K562 (cell line): Measurements from ENCODE around the gene CPLX1. TPM values are rescaled to one million over a fixed set of nuclear protein-coding genes. Genes with fewer than 3 reads are reported as not detected.

ENCODE experiments used
- CBFA2T3 ChIP-seq: fragments of 450-650 bp; IDR thresholded peaks from 2 replicates; pipeline ENCODE4 v1.6.1; 2017
- CREB1 ChIP-seq, 2 experiments: sonication (generic) in 1 of 2; formaldehyde crosslinking in 1 of 2; IDR thresholded peaks; 2 replicates each; pipeline versions ENCODE4 v1.6.1 to v1.8.0; 2012 to 2022; ENCODE audit warnings: inconsistent platforms in 1 of 2, mild to moderate bottlenecking in 1 of 2, missing genetic modification reagents in 1 of 2, moderate library complexity in 1 of 2
- ELF1 ChIP-seq: fragments of 200-800 bp; sonication (Bioruptor generic); IDR thresholded peaks from 2 replicates; pipeline ENCODE4 v1.6.1; 2016; ENCODE audit warnings: missing genetic modification characterization, missing compliant biosample characterization
- EWSR1 ChIP-seq: fragments of 450-650 bp; IDR thresholded peaks from 2 replicates; pipeline ENCODE4 v1.6.1; 2018; ENCODE audit warnings: borderline replicate concordance, mild to moderate bottlenecking, low read depth, moderate library complexity; ENCODE audit not compliant: partially characterized antibody
- LEF1 ChIP-seq: fragments of 450-650 bp; IDR thresholded peaks from 2 replicates; pipeline ENCODE4 v1.6.1; 2016; ENCODE audit warnings: mild to moderate bottlenecking
- MIER1 ChIP-seq: fragments of 450-650 bp; IDR thresholded peaks from 2 replicates; pipeline ENCODE4 v1.6.1; 2016; ENCODE audit warnings: antibody characterized with exemption, mild to moderate bottlenecking, low read depth
- NFE2 ChIP-seq: IDR thresholded peaks from 2 replicates; pipeline ENCODE4 v1.6.1; 2014; ENCODE audit warnings: antibody characterized with exemption, low read depth
- NR2C2 ChIP-seq, 2 experiments: fragments of 200-800 bp in 1 of 2; sonication (Bioruptor generic) in 1 of 2; sonication (generic) in 1 of 2; formaldehyde crosslinking in 1 of 2; IDR thresholded peaks; 2 replicates each; pipeline versions ENCODE4 v1.6.1 to v1.8.0; 2016 to 2022; ENCODE audit warnings: mild to moderate bottlenecking in 1 of 2, missing compliant biosample characterization in 1 of 2, missing genetic modification characterization in 1 of 2, missing genetic modification reagents in 1 of 2
- RBBP5 ChIP-seq: fragments of 200-600 bp; sonication (generic); IDR thresholded peaks from 2 replicates; pipeline ENCODE4 v1.6.1; 2012; ENCODE audit warnings: borderline replicate concordance, mild to moderate bottlenecking, low read length, control low read depth, inconsistent platforms; ENCODE audit not compliant: insufficient read depth, poor library complexity, severe bottlenecking
- RBM39 ChIP-seq: fragments of 200-400 bp; formaldehyde crosslinking; optimal IDR thresholded peaks from 2 replicates; pipeline ENCODE3; 2018; ENCODE audit warnings: low read depth, low read length
- SMC3 ChIP-seq: conservative IDR thresholded peaks from 2 replicates; pipeline ENCODE4 v1.6.1; 2011; ENCODE audit warnings: low read depth, low read length, improper control_type of control experiment; ENCODE audit not compliant: insufficient read depth
- TFE3 ChIP-seq: fragments of 450-650 bp; formaldehyde crosslinking; IDR thresholded peaks from 2 replicates; pipeline ENCODE4 v1.4.0; 2020; ENCODE audit warnings: mild to moderate bottlenecking, mixed read lengths
- ZNF121 ChIP-seq: sonication (generic); formaldehyde crosslinking; conservative IDR thresholded peaks from 2 replicates; pipeline ENCODE4 v1.8.0; 2022; ENCODE audit warnings: missing genetic modification reagents
- polyA plus RNA-seq, 8 experiments: library from polyadenylated mRNA; depleted of rRNA in 4 of 8; stranded (reverse) in 5 of 8; unstranded in 3 of 8; fragments of >200 nt; fragmentation: Nextera tagmentation in 2 of 8; fragmentation: Illumina TruSeq in 1 of 8; extraction: Ambion mirVana in 2 of 8; extraction: Trizol in 1 of 8; gene quantifications; 2 replicates each; pipeline versions ENCODE4 v1.2.1 to v1.2.3, GENCODE V29; 2011 to 2014; ENCODE audit warnings: inconsistent platforms in 1 of 8, missing spikeins in 1 of 8
- total RNA-seq, 7 experiments: library from RNA; depleted of rRNA in 6 of 7; stranded (reverse); fragments of >200 nt in 6 of 7; fragmentation: Illumina TruSeq in 2 of 7; extraction: Trizol in 2 of 7; gene quantifications; 2 replicates each; pipeline versions ENCODE4 v1.2.1 to v1.2.3, GENCODE V29; 2011 to 2021; ENCODE audit warnings: low replicate concordance in 1 of 7
- TF ChIP-seq, protein P1 (sequence below): fragments of 250-450 bp; sonication (Bioruptor Pico); IDR thresholded peaks from 2 replicates; pipeline ENCODE4 v1.4.0; 2020; ENCODE audit warnings: mild to moderate bottlenecking, moderate library complexity, borderline replicate concordance
- TF ChIP-seq, protein P2 (sequence below): fragments of 250-450 bp; sonication (Bioruptor Pico); IDR thresholded peaks from 2 replicates; pipeline ENCODE4 v1.9.0; 2021; ENCODE audit warnings: mild to moderate bottlenecking, inconsistent platforms
- TF ChIP-seq, protein P3 (sequence below): sonication (generic); formaldehyde crosslinking; IDR thresholded peaks from 2 replicates; pipeline ENCODE4 v1.8.0; 2022; ENCODE audit warnings: mild to moderate bottlenecking, missing genetic modification reagents
- TF ChIP-seq, protein P4 (sequence below): fragments of 450-650 bp; IDR thresholded peaks from one replicate; pipeline ENCODE4 v1.6.1; 2018; ENCODE audit warnings: mild to moderate bottlenecking, moderate library complexity; ENCODE audit not compliant: partially characterized antibody

The CPLX1 gene
- total and polyA plus RNA-seq, 9 of the 15 experiments (the other 6 are each of a cell fraction or from before 2014, with no cell fraction given), result 0.03 to 3.3 (median 0.17) TPM; not detected in 2

- TF ChIP-seq, protein P1, sequence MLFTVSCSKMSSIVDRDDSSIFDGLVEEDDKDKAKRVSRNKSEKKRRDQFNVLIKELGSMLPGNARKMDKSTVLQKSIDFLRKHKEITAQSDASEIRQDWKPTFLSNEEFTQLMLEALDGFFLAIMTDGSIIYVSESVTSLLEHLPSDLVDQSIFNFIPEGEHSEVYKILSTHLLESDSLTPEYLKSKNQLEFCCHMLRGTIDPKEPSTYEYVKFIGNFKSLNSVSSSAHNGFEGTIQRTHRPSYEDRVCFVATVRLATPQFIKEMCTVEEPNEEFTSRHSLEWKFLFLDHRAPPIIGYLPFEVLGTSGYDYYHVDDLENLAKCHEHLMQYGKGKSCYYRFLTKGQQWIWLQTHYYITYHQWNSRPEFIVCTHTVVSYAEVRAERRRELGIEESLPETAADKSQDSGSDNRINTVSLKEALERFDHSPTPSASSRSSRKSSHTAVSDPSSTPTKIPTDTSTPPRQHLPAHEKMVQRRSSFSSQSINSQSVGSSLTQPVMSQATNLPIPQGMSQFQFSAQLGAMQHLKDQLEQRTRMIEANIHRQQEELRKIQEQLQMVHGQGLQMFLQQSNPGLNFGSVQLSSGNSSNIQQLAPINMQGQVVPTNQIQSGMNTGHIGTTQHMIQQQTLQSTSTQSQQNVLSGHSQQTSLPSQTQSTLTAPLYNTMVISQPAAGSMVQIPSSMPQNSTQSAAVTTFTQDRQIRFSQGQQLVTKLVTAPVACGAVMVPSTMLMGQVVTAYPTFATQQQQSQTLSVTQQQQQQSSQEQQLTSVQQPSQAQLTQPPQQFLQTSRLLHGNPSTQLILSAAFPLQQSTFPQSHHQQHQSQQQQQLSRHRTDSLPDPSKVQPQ (CRISPR knock-in tag), result no peak
- TF ChIP-seq NFE2, result no peak
- TF ChIP-seq, protein P2, sequence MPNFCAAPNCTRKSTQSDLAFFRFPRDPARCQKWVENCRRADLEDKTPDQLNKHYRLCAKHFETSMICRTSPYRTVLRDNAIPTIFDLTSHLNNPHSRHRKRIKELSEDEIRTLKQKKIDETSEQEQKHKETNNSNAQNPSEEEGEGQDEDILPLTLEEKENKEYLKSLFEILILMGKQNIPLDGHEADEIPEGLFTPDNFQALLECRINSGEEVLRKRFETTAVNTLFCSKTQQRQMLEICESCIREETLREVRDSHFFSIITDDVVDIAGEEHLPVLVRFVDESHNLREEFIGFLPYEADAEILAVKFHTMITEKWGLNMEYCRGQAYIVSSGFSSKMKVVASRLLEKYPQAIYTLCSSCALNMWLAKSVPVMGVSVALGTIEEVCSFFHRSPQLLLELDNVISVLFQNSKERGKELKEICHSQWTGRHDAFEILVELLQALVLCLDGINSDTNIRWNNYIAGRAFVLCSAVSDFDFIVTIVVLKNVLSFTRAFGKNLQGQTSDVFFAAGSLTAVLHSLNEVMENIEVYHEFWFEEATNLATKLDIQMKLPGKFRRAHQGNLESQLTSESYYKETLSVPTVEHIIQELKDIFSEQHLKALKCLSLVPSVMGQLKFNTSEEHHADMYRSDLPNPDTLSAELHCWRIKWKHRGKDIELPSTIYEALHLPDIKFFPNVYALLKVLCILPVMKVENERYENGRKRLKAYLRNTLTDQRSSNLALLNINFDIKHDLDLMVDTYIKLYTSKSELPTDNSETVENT (CRISPR knock-in tag), result peak; percentile 42; the same call in 1 of the 2 replicates
- peak; percentile 91 for TF ChIP-seq RBBP5
- TF ChIP-seq MIER1, result no peak
- 0 out of 2 replicates have a peak, but pooled peaks have one; percentile 36 for TF ChIP-seq ZNF121 (CRISPR knock-in tag)
- TF ChIP-seq EWSR1, result no peak
- TF ChIP-seq, protein P3, sequence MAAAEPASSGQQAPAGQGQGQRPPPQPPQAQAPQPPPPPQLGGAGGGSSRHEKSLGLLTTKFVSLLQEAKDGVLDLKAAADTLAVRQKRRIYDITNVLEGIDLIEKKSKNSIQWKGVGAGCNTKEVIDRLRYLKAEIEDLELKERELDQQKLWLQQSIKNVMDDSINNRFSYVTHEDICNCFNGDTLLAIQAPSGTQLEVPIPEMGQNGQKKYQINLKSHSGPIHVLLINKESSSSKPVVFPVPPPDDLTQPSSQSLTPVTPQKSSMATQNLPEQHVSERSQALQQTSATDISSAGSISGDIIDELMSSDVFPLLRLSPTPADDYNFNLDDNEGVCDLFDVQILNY (CRISPR knock-in tag), result 0 out of 2 replicates have a peak, but pooled peaks have one; percentile 66
- no peak for TF ChIP-seq CBFA2T3
- TF ChIP-seq NR2C2 (CRISPR knock-in tag; IDR thresholded peaks at IDR 0.05), result peak; percentile 58
- no peak for TF ChIP-seq NR2C2 (tag; IDR thresholded peaks at IDR 0.05)
- 0 out of 2 replicates have a peak, but pooled peaks have one; percentile 9 for TF ChIP-seq LEF1
- TF ChIP-seq TFE3, result no peak
- TF ChIP-seq, protein P4, sequence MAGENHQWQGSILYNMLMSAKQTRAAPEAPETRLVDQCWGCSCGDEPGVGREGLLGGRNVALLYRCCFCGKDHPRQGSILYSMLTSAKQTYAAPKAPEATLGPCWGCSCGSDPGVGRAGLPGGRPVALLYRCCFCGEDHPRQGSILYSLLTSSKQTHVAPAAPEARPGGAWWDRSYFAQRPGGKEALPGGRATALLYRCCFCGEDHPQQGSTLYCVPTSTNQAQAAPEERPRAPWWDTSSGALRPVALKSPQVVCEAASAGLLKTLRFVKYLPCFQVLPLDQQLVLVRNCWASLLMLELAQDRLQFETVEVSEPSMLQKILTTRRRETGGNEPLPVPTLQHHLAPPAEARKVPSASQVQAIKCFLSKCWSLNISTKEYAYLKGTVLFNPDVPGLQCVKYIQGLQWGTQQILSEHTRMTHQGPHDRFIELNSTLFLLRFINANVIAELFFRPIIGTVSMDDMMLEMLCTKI, result no peak
- no peak for TF ChIP-seq ELF1 (tag)
- TF ChIP-seq RBM39, result no peak
- TF ChIP-seq CREB1 (IDR thresholded peaks at IDR 0.05), result peak; percentile 61; the same call in 1 of the 2 replicates
- TF ChIP-seq CREB1 (CRISPR knock-in tag; IDR thresholded peaks at IDR 0.05), result peak; percentile 86
- no peak for TF ChIP-seq SMC3
Observed at GRCh38 chr4:781493-782216, 44.3 kb downstream of the CPLX1 start (continued).
